HepG2 (cell line): ENCODE results near the gene PVRIG. TPM values are rescaled to one million over a fixed set of nuclear protein-coding genes. Genes with fewer than 3 reads are reported as not detected.

Experiments
- ATAC-seq: fragments of 200-7000 bp; cut with Tn5 transposase; 3 replicates; pipeline ENCODE4 v1.9.1; 2020; ENCODE audit warnings: mild to moderate bottlenecking, moderate library complexity
- BruUV-seq: library from RNA; stranded (reverse); fragments of 400-500 nt; replicated peaks from 2 replicates; lab custom pipeline; 2021; lab: Mats Ljungman, UMichigan
- CTCF ChIA-PET: fragments of 300-600 bp; formaldehyde crosslinking; extraction: SDS; loops from one replicate; lab custom pipeline; 2021; ENCODE audit warnings: low total read pairs, inconsistent platforms, low intra/inter-chr PET ratio; lab: Yijun Ruan, JAX
- POLR2A ChIA-PET: fragments of 350-600 bp; sonication (Branson Sonifier 250); formaldehyde crosslinking; loops from one replicate; lab custom pipeline; 2020; ENCODE audit warnings: antibody characterized with exemption, inconsistent platforms; lab: Yijun Ruan, JAX
- DNase-seq: peaks from one replicate; pipeline ENCODE4 v3.0.0-alpha.2; 2015; ENCODE audit warnings: low spot score
- FAIRE-seq: peaks from 3 replicates; lab custom pipeline; 2011; peaks lifted over from hg19 to GRCh38; lab: Jason Lieb, UNC
- H2AFZ ChIP-seq: one replicate; pipeline ENCODE4 v1.6.1; 2011; ENCODE audit warnings: low read length, inconsistent platforms
- H3K27ac ChIP-seq: fragments of 300-600 bp; 3 replicates; pipeline ENCODE4 v1.8.0; 2011; ENCODE audit warnings: mixed run types, mild to moderate bottlenecking, mixed read lengths, low read length, inconsistent platforms; ENCODE audit not compliant: insufficient read depth; ENCODE audit errors: extremely low read length
- H3K27me3 ChIP-seq, 2 experiments: fragments of 200-600 bp in 1 of 2; 2 replicates in 1 of 2; 3 replicates in 1 of 2; pipeline versions ENCODE4 v1.6.0 to v1.8.0; 2011; ENCODE audit warnings: low read length in 2 of 2, mild to moderate bottlenecking in 2 of 2, moderate library complexity in 2 of 2, inconsistent platforms in 1 of 2; ENCODE audit not compliant: insufficient read depth in 2 of 2, control insufficient read depth in 1 of 2
- H3K36me3 ChIP-seq, 2 experiments: fragments of 200-600 bp in 1 of 2; replicated peaks in 1 of 2; 2 replicates in 1 of 2; 3 replicates in 1 of 2; pipeline versions ENCODE4 v1.5.1 to v1.8.0; 2011; ENCODE audit warnings: low read length in 2 of 2, inconsistent platforms in 1 of 2; ENCODE audit not compliant: insufficient read depth in 2 of 2, control insufficient read depth in 1 of 2
- H3K4me1 ChIP-seq: 2 replicates; pipeline ENCODE4 v1.5.1; 2012; ENCODE audit warnings: low read length, inconsistent platforms; ENCODE audit not compliant: insufficient read depth
- H3K4me2 ChIP-seq: 2 replicates; pipeline ENCODE4 v1.6.0; 2011; ENCODE audit warnings: low read depth, low read length, inconsistent platforms
- H3K4me3 ChIP-seq, 3 experiments: fragments of 200-600 bp in 1 of 3; sonication (generic), shearing (Covaris generic) in 1 of 3; replicated peaks in 1 of 3; 2 replicates each; pipeline ENCODE4 v1.5.1; 2011 to 2016; ENCODE audit warnings: low read length in 3 of 3, inconsistent platforms in 2 of 3, low read depth in 2 of 3, mild to moderate bottlenecking in 2 of 3, control low read depth in 1 of 3, mixed read lengths in 1 of 3; ENCODE audit not compliant: insufficient read depth in 1 of 3
- H3K79me2 ChIP-seq: one replicate; pipeline ENCODE4 v1.6.1; 2011; ENCODE audit warnings: low read length, inconsistent platforms; ENCODE audit not compliant: insufficient read depth
- H3K9ac ChIP-seq: 2 replicates; pipeline ENCODE4 v1.6.0; 2011; ENCODE audit warnings: mild to moderate bottlenecking, low read depth, low read length, inconsistent platforms; ENCODE audit not compliant: insufficient read depth
- H3K9me3 ChIP-seq: 2 replicates; pipeline ENCODE4 v1.5.1; 2012; ENCODE audit warnings: mild to moderate bottlenecking, low read length
- H4K20me1 ChIP-seq: 2 replicates; pipeline ENCODE4 v1.6.0; 2011; ENCODE audit warnings: inconsistent platforms, mild to moderate bottlenecking, low read length, moderate library complexity; ENCODE audit not compliant: insufficient read depth
- ATAD3A ChIP-seq: sonication (generic); formaldehyde crosslinking; IDR thresholded peaks from 2 replicates; pipeline ENCODE4 v1.4.0; 2020; ENCODE audit warnings: missing genetic modification reagents
- ATF5 ChIP-seq: sonication (generic); formaldehyde crosslinking; IDR thresholded peaks from 2 replicates; pipeline ENCODE4 v1.4.0; 2020; ENCODE audit warnings: mild to moderate bottlenecking, low read depth, missing genetic modification reagents
- BORCS8-MEF2B ChIP-seq: sonication (generic); formaldehyde crosslinking; IDR thresholded peaks from 2 replicates; pipeline ENCODE4 v1.8.0; 2022; ENCODE audit warnings: mild to moderate bottlenecking, missing genetic modification reagents
- CREB1 ChIP-seq, 2 experiments: fragments of 450-650 bp in 1 of 2; IDR thresholded peaks; 2 replicates each; pipeline ENCODE4 v1.6.1; 2016 to 2017; ENCODE audit warnings: control low read depth in 1 of 2, mild to moderate bottlenecking in 1 of 2, missing compliant biosample characterization in 1 of 2, missing genetic modification characterization in 1 of 2
- CTCF ChIP-seq: sonication (generic); formaldehyde crosslinking; IDR thresholded peaks from 2 replicates; pipeline ENCODE4 v1.5.0; 2020; ENCODE audit warnings: mild to moderate bottlenecking, missing genetic modification reagents, moderate library complexity
- KLF6 ChIP-seq: IDR thresholded peaks from 2 replicates; pipeline ENCODE4 v1.8.0; 2016; ENCODE audit warnings: missing biosample characterization, missing genetic modification reagents
- MAF1 ChIP-seq: sonication (generic); formaldehyde crosslinking; IDR thresholded peaks from 2 replicates; pipeline ENCODE4 v1.5.0; 2020; ENCODE audit warnings: missing genetic modification reagents, borderline replicate concordance
- MATR3 ChIP-seq: sonication (generic); formaldehyde crosslinking; IDR thresholded peaks from 2 replicates; pipeline ENCODE4 v1.4.0; 2020; ENCODE audit warnings: missing genetic modification reagents
- PCBP1 ChIP-seq: fragments of 200-400 bp; formaldehyde crosslinking; IDR thresholded peaks from 2 replicates; pipeline ENCODE4 v1.6.1; 2017; ENCODE audit warnings: mild to moderate bottlenecking, low read depth, low read length, borderline replicate concordance
- SMC3 ChIP-seq: IDR thresholded peaks from 2 replicates; pipeline ENCODE4 v1.6.1; 2011; ENCODE audit warnings: low read length, improper control_type of control experiment
- SNAI1 ChIP-seq: sonication (generic); formaldehyde crosslinking; IDR thresholded peaks from 2 replicates; pipeline ENCODE4 v1.5.0; 2020; ENCODE audit warnings: mild to moderate bottlenecking, missing genetic modification reagents, borderline replicate concordance
- SP4 ChIP-seq: sonication (generic); formaldehyde crosslinking; IDR thresholded peaks from 2 replicates; pipeline ENCODE4 v1.8.1; 2023; ENCODE audit warnings: mild to moderate bottlenecking, missing genetic modification reagents
- TAF15 ChIP-seq: fragments of 200-400 bp; formaldehyde crosslinking; IDR thresholded peaks from one replicate; pipeline ENCODE4 v1.6.1; 2018; ENCODE audit warnings: mild to moderate bottlenecking, low read depth, low read length; ENCODE audit not compliant: poor library complexity, severe bottlenecking
- ZNF121 ChIP-seq: sonication (generic); formaldehyde crosslinking; IDR thresholded peaks from 2 replicates; pipeline ENCODE4 v1.5.0; 2020; ENCODE audit warnings: mild to moderate bottlenecking, missing genetic modification reagents
- ZNF317 ChIP-seq: sonication (generic); formaldehyde crosslinking; IDR thresholded peaks from 2 replicates; pipeline ENCODE4 v1.5.0; 2020; ENCODE audit warnings: mild to moderate bottlenecking, missing genetic modification reagents
- ZNF597 ChIP-seq: sonication (generic); formaldehyde crosslinking; IDR thresholded peaks from 2 replicates; pipeline ENCODE4 v1.5.0; 2020; ENCODE audit warnings: missing genetic modification reagents
- ZNF777 ChIP-seq: sonication (generic); formaldehyde crosslinking; IDR thresholded peaks from 2 replicates; pipeline ENCODE4 v1.4.0; 2020; ENCODE audit warnings: missing genetic modification reagents
- WGBS: methylation state at CpG from one replicate; pipeline ENCODE4 v1.1.6; 2017; ENCODE audit warnings: low lambda C conversion rate; 5-methylcytosine and 5-hydroxymethylcytosine counted together
- in situ Hi-C: cut with HindIII; loops from 2 replicates; pipeline ENCODE4 v1.10.0; 2017; ENCODE audit warnings: low pct_unique_long_range_greater_than_20kb; ENCODE audit not compliant: extremely low pct_ligation_motif_present
- intact Hi-C: fragments of 100-400 bp; cut with micrococcal nuclease; formaldehyde crosslinking; loops from one replicate; pipeline ENCODE4 v1.10.0; 2022; ENCODE audit not compliant: unreplicated experiment
- polyA plus RNA-seq, 8 experiments: library from polyadenylated mRNA; depleted of rRNA in 3 of 8; stranded (reverse) in 7 of 8; unstranded in 1 of 8; fragments of >200 nt; fragmentation: Illumina TruSeq in 4 of 8; extraction: Trizol in 4 of 8; gene quantifications; 2 replicates each; pipeline versions ENCODE4 v1.2.1 to v1.2.3, GENCODE V29; 2011 to 2016; ENCODE audit warnings: low read depth in 4 of 8, missing spikeins in 1 of 8, mixed read lengths in 1 of 8; ENCODE audit not compliant: insufficient read depth in 1 of 8
- total RNA-seq, 5 experiments: library from RNA; depleted of rRNA; stranded (reverse); fragments of >200 nt; fragmentation: Illumina TruSeq; extraction: Trizol; gene quantifications; 2 replicates each; pipeline ENCODE4 v1.2.3, GENCODE V29; 2016; ENCODE audit warnings: low read depth in 1 of 5

PVRIG gene
- total and polyA plus RNA-seq, 2 of the 13 experiments (the other 11 are each of a cell fraction or from before 2014, with no cell fraction given) = not detected

GRCh38 chr7:100190048-100190711 is 29.6 kb upstream of the PVRIG start (continued):
- TF ChIP-seq CTCF (CRISPR knock-in tag) = peak; percentile 43
- TF ChIP-seq MAF1 (CRISPR knock-in tag) = no peak
- TF ChIP-seq ZNF597 (CRISPR knock-in tag) = no peak
- TF ChIP-seq SMC3 = peak; percentile 37; the same call in 1 of the 2 replicates
- no peak for TF ChIP-seq BORCS8-MEF2B (CRISPR knock-in tag)
- TF ChIP-seq ZNF121 = no peak
- no peak for TF ChIP-seq SNAI1 (CRISPR knock-in tag)
- TF ChIP-seq CREB1 (IDR thresholded peaks at IDR 0.05) = no peak
- no peak for TF ChIP-seq CREB1 (CRISPR knock-in tag; IDR thresholded peaks at IDR 0.05)
- TF ChIP-seq ZNF317 (CRISPR knock-in tag) = no peak

GRCh38 chr7:100191775-100192174 is 28.0 kb upstream of the PVRIG start:
- Histone ChIP-seq H2AFZ (no peak overlapping the region), H3K4me1 (peaks cover 8% of the 10 kb centered on the region; the same call in 1 of the 2 replicates), H3K27ac (no peak overlapping the region), H3K9me3 (no peaks in the 10 kb centered on the region), H3K36me3 (no peaks in the 10 kb centered on the region), H3K79me2 (no peaks in the 10 kb centered on the region), H3K27me3 (peaks cover 1 to 4% of the 10 kb centered on the region in 2 experiments; a peak in 2 of 5 replicates), H3K9ac (no peak overlapping the region), H3K4me2 (no peak overlapping the region), H3K4me3 (no peak overlapping the region), H4K20me1 (no peaks in the 10 kb centered on the region)
- BruUV-seq = no TSS peak
- ChIA-PET POLR2A (no interaction called here), CTCF (no interaction called here)
- DNase-seq (no peak), ATAC-seq (no peak), FAIRE-seq (no peak)
- WGBS = 30% methylated on average over 2 of the region's 2 CpGs
- in situ Hi-C loops = no loop called here
- intact Hi-C loops = no loop called here
- TF ChIP-seq ATAD3A (CRISPR knock-in tag) (no peak), ATF5 (no peak), SP4 (CRISPR knock-in tag) (no peak), ZNF777 (CRISPR knock-in tag) (no peak), TAF15 (no peak), PCBP1 (no peak), MATR3 (CRISPR knock-in tag) (no peak), KLF6 (CRISPR knock-in tag) (no peak)
